ENCODE results near the gene IQCC. TPM values are rescaled to one million over a fixed set of nuclear protein-coding genes. Genes with fewer than 3 reads are reported as not detected.

The IQCC gene
- polyA plus RNA-seq, 1 donor (not counting 4 experiments of a cell fraction or from before 2014, with no cell fraction given), result 1.5 TPM

DNA sequence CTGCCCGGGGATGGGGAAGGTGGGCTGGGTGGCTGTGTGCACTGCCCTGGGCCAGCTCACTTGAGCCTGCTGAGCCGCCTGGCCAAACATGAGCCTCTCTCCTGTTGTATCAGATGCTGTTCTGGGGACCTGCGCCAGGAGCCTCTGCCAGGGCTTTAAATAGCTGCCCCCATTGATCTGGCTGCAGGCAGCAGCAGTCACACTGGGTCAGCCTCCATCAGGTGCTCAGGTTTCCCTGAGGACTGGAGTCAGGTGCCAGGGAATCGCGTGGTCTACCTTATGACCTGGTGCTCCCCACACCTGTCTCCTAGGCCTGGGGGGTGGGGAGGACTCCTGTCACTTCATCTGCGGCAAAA is 5.8 kb upstream of the IQCC start:
- Histone ChIP-seq H4K20me1 (ENCODE audit: control insufficient read depth, extremely low read depth, insufficient read depth, low read length) (no peaks in the 10 kb centered on the region), H3K4me1 (ENCODE audit: control insufficient read depth, extremely low read depth, insufficient read depth, low read length) (peaks cover 14% of the 10 kb centered on the region), H3K4me3 (ENCODE audit: control insufficient read depth in 2 of 3, extremely low read depth in 1 of 3, insufficient read depth in 2 of 3, low read depth in 1 of 3, low read length in 3 of 3) (no peak overlapping the region), H3K36me3 (ENCODE audit: control insufficient read depth in 2 of 2, extremely low read depth in 1 of 2, insufficient read depth in 2 of 2, low read length in 2 of 2) (peaks cover 15 to 24% of the 10 kb centered on the region in 2 experiments), H3K27ac (ENCODE audit: control insufficient read depth, insufficient read depth, low read length) (no peak overlapping the region), H3K4me2 (ENCODE audit: control insufficient read depth, extremely low read depth, insufficient read depth, low read depth, low read length) (peak overlapping the region; percentile 90), H3K9me3 (ENCODE audit: control insufficient read depth, low read depth, low read length) (no peaks in the 10 kb centered on the region), H3K79me2 (ENCODE audit: control insufficient read depth, insufficient read depth, low read length) (no peaks in the 10 kb centered on the region), H2AFZ (ENCODE audit: control insufficient read depth, low read length) (no peak overlapping the region), H3K9me1 (ENCODE audit: control insufficient read depth, extremely low read depth, insufficient read depth, low read length) (no peaks in the 10 kb centered on the region), H3K27me3 (ENCODE audit: control insufficient read depth, extremely low read depth, insufficient read depth, low read length) (no peaks in the 10 kb centered on the region), H3K9ac (ENCODE audit: control insufficient read depth, extremely low read depth, insufficient read depth, low read length) (no peak overlapping the region)
- TF ChIP-seq, protein P1, sequence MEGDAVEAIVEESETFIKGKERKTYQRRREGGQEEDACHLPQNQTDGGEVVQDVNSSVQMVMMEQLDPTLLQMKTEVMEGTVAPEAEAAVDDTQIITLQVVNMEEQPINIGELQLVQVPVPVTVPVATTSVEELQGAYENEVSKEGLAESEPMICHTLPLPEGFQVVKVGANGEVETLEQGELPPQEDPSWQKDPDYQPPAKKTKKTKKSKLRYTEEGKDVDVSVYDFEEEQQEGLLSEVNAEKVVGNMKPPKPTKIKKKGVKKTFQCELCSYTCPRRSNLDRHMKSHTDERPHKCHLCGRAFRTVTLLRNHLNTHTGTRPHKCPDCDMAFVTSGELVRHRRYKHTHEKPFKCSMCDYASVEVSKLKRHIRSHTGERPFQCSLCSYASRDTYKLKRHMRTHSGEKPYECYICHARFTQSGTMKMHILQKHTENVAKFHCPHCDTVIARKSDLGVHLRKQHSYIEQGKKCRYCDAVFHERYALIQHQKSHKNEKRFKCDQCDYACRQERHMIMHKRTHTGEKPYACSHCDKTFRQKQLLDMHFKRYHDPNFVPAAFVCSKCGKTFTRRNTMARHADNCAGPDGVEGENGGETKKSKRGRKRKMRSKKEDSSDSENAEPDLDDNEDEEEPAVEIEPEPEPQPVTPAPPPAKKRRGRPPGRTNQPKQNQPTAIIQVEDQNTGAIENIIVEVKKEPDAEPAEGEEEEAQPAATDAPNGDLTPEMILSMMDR (optimal IDR thresholded peaks at IDR 0.05 in 1 of 3, IDR thresholded peaks at IDR 0.05 in 1 of 3, conservative IDR thresholded peaks at IDR 0.05 in 1 of 3; ENCODE audit: extremely low read depth in 1 of 3, insufficient read depth in 2 of 3, low read length in 3 of 3), result no peak
- TF ChIP-seq EZH2 (IDR thresholded peaks at IDR 0.05; ENCODE audit: low read length), result no peak
- dilution Hi-C loops (cut with MboI; ENCODE audit: extremely low pct_ligation_motif_present, low sequenced_read_pairs), result no loop called here
- FAIRE-seq (no peak), DNase-seq (ENCODE audit: low read depth, low spot score) (no peak)

- H3K9me1 ChIP-seq (ENCODE audit: control insufficient read depth, extremely low read depth, insufficient read depth, low read length), result no peaks in the 10 kb centered on the region
- peak within 1 kb of the TSS; percentile 40 to 73 (median 73) for H3K4me3 ChIP-seq (ENCODE audit: control insufficient read depth in 2 of 3, extremely low read depth in 1 of 3, insufficient read depth in 2 of 3, low read depth in 1 of 3, low read length in 3 of 3)
- peaks cover 18% of the 10 kb centered on the region for H3K4me1 ChIP-seq (ENCODE audit: control insufficient read depth, extremely low read depth, insufficient read depth, low read length)
- H3K9ac ChIP-seq (ENCODE audit: control insufficient read depth, extremely low read depth, insufficient read depth, low read length), result peak within 1 kb of the TSS; percentile 79
- H3K79me2 ChIP-seq (ENCODE audit: control insufficient read depth, insufficient read depth, low read length), result no peaks in the 10 kb centered on the region
- H3K4me2 ChIP-seq (ENCODE audit: control insufficient read depth, extremely low read depth, insufficient read depth, low read depth, low read length), result peak within 1 kb of the TSS; percentile 90
- dilution Hi-C loops (cut with MboI; ENCODE audit: extremely low pct_ligation_motif_present, low sequenced_read_pairs), result no loop called here
- H3K27ac ChIP-seq (ENCODE audit: control insufficient read depth, insufficient read depth, low read length), result peak within 1 kb of the TSS; percentile 72
- peaks cover 9 to 17% of the 10 kb centered on the region in 2 experiments for H3K36me3 ChIP-seq (ENCODE audit: control insufficient read depth in 2 of 2, extremely low read depth in 1 of 2, insufficient read depth in 2 of 2, low read length in 2 of 2)
- DNase-seq (ENCODE audit: low read depth, low spot score) (no peak), FAIRE-seq (peak; percentile 13)
- no peak for TF ChIP-seq EZH2 (IDR thresholded peaks at IDR 0.05; ENCODE audit: low read length)
- TF ChIP-seq, protein P1 (optimal IDR thresholded peaks at IDR 0.05 in 1 of 3, IDR thresholded peaks at IDR 0.05 in 1 of 3, conservative IDR thresholded peaks at IDR 0.05 in 1 of 3; ENCODE audit: extremely low read depth in 1 of 3, insufficient read depth in 2 of 3, low read length in 3 of 3), result no peak
- no peaks in the 10 kb centered on the region for H3K27me3 ChIP-seq (ENCODE audit: control insufficient read depth, extremely low read depth, insufficient read depth, low read length)
- no peaks in the 10 kb centered on the region for H3K9me3 ChIP-seq (ENCODE audit: control insufficient read depth, low read depth, low read length)
- no peaks in the 10 kb centered on the region for H4K20me1 ChIP-seq (ENCODE audit: control insufficient read depth, extremely low read depth, insufficient read depth, low read length)
- peak within 1 kb of the TSS; percentile 93 for H2AFZ ChIP-seq (ENCODE audit: control insufficient read depth, low read length)
Measured at GRCh38 chr1:32200226-32201010, 5.1 kb upstream of the IQCC start, which contains the start of gene CCDC28B. CCDC28B (plus strand) TSS chr1:32200595; CDS start chr1:32201936, 1,341 bp downstream.

Measured in keratinocyte (primary cell).